GM12875 (cell line): ENCODE results near the gene RHOH.

Experiments used
- H3K4me3 ChIP-seq: one replicate; pipeline ENCODE4 v1.5.1; 2011; ENCODE audit warnings: low read depth, low read length, control low read depth
- TF ChIP-seq, protein P1 (sequence below): IDR thresholded peaks from 2 replicates; pipeline ENCODE4 v1.5.1; 2011; ENCODE audit warnings: low read depth, mild to moderate bottlenecking, control low read depth, inconsistent platforms, low read length, moderate library complexity, borderline replicate concordance; ENCODE audit not compliant: insufficient read depth

RHOH gene

GRCh38 chr4:40262077-40262528 is 65.3 kb downstream of the RHOH start:
- TF ChIP-seq, protein P1, sequence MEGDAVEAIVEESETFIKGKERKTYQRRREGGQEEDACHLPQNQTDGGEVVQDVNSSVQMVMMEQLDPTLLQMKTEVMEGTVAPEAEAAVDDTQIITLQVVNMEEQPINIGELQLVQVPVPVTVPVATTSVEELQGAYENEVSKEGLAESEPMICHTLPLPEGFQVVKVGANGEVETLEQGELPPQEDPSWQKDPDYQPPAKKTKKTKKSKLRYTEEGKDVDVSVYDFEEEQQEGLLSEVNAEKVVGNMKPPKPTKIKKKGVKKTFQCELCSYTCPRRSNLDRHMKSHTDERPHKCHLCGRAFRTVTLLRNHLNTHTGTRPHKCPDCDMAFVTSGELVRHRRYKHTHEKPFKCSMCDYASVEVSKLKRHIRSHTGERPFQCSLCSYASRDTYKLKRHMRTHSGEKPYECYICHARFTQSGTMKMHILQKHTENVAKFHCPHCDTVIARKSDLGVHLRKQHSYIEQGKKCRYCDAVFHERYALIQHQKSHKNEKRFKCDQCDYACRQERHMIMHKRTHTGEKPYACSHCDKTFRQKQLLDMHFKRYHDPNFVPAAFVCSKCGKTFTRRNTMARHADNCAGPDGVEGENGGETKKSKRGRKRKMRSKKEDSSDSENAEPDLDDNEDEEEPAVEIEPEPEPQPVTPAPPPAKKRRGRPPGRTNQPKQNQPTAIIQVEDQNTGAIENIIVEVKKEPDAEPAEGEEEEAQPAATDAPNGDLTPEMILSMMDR = no peak
- H3K4me3 ChIP-seq = no peak overlapping the region

GRCh38 chr4:40262861-40263260 is 66.0 kb downstream of the RHOH start:
- no peak overlapping the region for H3K4me3 ChIP-seq
- TF ChIP-seq, protein P1 = no peak

DNA sequence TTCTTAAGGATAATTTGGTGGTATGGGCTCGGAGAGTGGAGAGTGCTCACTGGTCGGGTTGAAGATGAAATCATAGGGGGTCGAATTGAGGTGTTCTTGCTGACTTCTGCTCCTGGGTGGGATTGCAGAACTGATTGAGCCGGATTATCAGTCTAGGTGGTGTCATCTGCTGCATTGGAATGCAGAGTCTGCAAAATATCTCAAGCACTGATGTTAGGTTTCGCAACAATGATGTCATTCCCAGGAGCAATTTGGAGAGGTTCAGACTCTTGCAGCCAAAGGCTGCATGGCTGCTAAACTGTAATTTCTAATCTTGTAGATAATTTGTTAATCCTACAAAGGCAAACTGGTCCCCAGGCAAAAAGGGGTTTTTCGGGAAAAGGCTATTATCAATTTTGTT is 67.7 kb downstream of the RHOH start:
- TF ChIP-seq, protein P1 = no peak
- H3K4me3 ChIP-seq = no peak overlapping the region

DNA sequence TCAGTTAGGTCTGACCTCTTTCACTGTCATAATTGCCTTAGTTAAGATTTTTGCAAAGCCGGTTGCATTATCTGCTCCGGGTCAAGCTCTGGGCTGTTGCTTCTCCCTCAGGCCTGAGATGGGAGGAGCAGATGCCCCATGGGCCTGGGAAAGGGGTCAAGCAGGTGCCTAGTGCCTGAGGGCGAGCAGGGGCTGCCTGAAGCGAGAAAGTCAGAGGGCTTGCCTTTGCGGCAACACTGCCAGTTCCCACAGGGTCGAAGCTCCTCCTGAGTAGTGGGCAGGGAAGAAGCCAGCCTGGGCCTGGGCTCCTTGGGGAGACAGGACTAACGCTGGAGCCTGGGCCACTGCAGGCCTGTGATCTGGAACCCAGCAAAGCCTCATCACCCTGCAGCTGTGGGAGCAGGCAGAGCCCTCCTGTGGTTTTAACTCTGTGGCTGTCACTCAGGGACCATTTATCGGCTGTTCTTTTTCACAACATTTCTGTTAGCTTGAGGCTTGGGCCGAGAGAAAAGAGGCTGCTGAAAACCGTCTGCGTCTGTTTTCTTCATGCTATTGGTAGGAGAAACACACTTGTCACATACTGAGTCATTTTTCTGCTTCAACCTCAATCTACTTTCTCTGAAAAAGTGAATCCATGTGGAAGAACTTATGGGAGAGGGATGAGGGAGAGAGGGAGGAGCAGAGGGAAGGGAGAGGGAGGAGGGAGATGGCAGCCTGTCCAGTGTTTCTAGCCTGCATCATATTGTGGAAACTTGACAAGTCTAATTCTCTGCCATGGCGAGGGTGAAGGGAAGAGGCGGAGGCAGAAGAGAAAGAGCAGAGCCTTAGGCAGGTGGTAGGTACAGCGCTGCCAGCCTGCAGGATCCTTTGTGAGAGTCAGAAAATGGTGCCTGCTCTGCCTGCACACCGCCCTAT is 68.4 kb downstream of the RHOH start:
- no peak overlapping the region for H3K4me3 ChIP-seq

DNA sequence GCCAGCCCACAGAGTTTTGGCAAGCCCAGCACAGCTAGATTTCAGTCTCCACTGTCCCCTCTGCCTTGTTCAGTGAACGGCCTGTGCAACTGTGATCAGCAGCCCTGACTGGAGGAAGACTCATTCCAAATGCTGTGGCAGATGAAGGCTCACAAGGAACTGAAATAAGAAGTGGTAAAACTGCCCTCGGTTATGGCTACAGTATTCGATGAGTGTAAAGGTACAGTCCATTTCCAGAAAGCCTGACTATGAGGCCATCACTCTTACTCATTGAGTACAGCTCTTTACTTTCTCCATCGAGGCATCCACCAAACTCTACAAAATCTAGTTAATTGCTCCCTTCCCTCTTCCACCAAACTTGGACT is 69.1 kb downstream of the RHOH start:
- TF ChIP-seq, protein P1 = no peak
- H3K4me3 ChIP-seq = no peak overlapping the region

More for the DNA sequence above, 68.4 kb downstream of the RHOH start:
- TF ChIP-seq, protein P1 = no peak

- TF ChIP-seq, protein P1 = no peak
- H3K4me3 ChIP-seq = no peak overlapping the region
Measured at GRCh38 chr4:40269133-40269532, 72.3 kb downstream of the RHOH start.

GRCh38 chr4:40270609-40271008 is 73.8 kb downstream of the RHOH start:
- H3K4me3 ChIP-seq = no peak overlapping the region
- TF ChIP-seq, protein P1 = no peak
